Measurements from ENCODE around the gene KIAA0586. TPM values are rescaled to one million over a fixed set of nuclear protein-coding genes. Genes with fewer than 3 reads are reported as not detected.

KIAA0586 gene
- total and polyA plus RNA-seq, 9 of the 15 experiments (the other 6 are each of a cell fraction or from before 2014, with no cell fraction given), result 11.2 to 30.9 (median 22.6) TPM

- TF ChIP-seq AFF4 (CRISPR knock-in tag; IDR thresholded peaks at IDR 0.05) (no peak), SMARCE1 (IDR thresholded peaks at IDR 0.05) (no peak), PHF8 (IDR thresholded peaks at IDR 0.05; ENCODE audit: borderline replicate concordance, low read length) (no peak), PRPF4 (IDR thresholded peaks at IDR 0.05; ENCODE audit: insufficient read depth, low read depth, low read length, poor library complexity, severe bottlenecking) (no peak), CREBBP (IDR thresholded peaks at IDR 0.05; ENCODE audit: low read depth, low read length) (no peak), NCOA1 (IDR thresholded peaks at IDR 0.05; ENCODE audit: low read depth) (no peak)
Measured at GRCh38 chr14:58598804-58599525, 171.4 kb downstream of the KIAA0586 start (continued).

- no peak overlapping the region for H3K27ac ChIP-seq (ENCODE audit: extremely low read depth, low read depth, low read length)
- no peaks in the 10 kb centered on the region for H3K27me3 ChIP-seq (ENCODE audit: control insufficient read depth in 2 of 2, insufficient read depth in 2 of 2, low read length in 2 of 2)
- WGBS (ENCODE audit: insufficient coverage, low coverage, missing lambda C conversion rate), result 0% methylated on average over 2 of the region's 2 CpGs
- no peak overlapping the region for H2AFZ ChIP-seq (ENCODE audit: low read depth, low read length)
- no peaks in the 10 kb centered on the region for H3K4me1 ChIP-seq (replicated peaks in 1 of 2; ENCODE audit: control insufficient read depth in 2 of 2, insufficient read depth in 2 of 2, low read length in 2 of 2)
- ChIA-PET POLR2A (no interaction called here), CTCF (ENCODE audit: low intra/inter-chr PET ratio) (no interaction called here)
- H3K9me1 ChIP-seq (ENCODE audit: control insufficient read depth, insufficient read depth, low read length), result no peaks in the 10 kb centered on the region
- no peak overlapping the region for H3K9ac ChIP-seq (ENCODE audit: insufficient read depth in 1 of 2, low read depth in 2 of 2, low read length in 2 of 2)
- in situ Hi-C loops (cut with MboI) (no loop called here), intact Hi-C loops (cut with micrococcal nuclease) (no loop called here)
- no peaks in the 10 kb centered on the region for H3K9me3 ChIP-seq (replicated peaks; ENCODE audit: control insufficient read depth, insufficient read depth, low read depth, low read length)
- H3K4me2 ChIP-seq (ENCODE audit: insufficient read depth, low read length), result no peak overlapping the region
- no peak for DNase-seq (ENCODE audit: extremely low read depth in 1 of 4, low spot score in 3 of 4)
- TF ChIP-seq ZNF146 (CRISPR knock-in tag; IDR thresholded peaks at IDR 0.05; ENCODE audit: unreplicated experiment), result no peak
- TF ChIP-seq ZNF668 (CRISPR knock-in tag; IDR thresholded peaks at IDR 0.05), result no peak
- no peaks in the 10 kb centered on the region for H3K79me2 ChIP-seq (ENCODE audit: control insufficient read depth, insufficient read depth, low read length)
- FAIRE-seq, result no peak
- ATAC-seq, result no peak
- no peaks in the 10 kb centered on the region for H3K36me3 ChIP-seq (ENCODE audit: control insufficient read depth, insufficient read depth, low read length)
- BruUV-seq (replicated peaks), result no TSS peak
- H3K4me3 ChIP-seq, result no peak overlapping the region
- H4K20me1 ChIP-seq (replicated peaks; ENCODE audit: control insufficient read depth, insufficient read depth, low read length), result no peaks in the 10 kb centered on the region
Measured at GRCh38 chr14:58599707-58600106, 172.2 kb downstream of the KIAA0586 start.

Small RNA genes lying within 50 kb of the gene (small RNA-seq; reads per million reads assigned to genes)
- gene HSBP1P1 (not detected), gene RF00019 (not detected)

Other genes with a start within 250 kb of the KIAA0586 start
- gene ACTR10, start 227.6 kb upstream of the KIAA0586 start, total RNA-seq (2014; rRNA removed), result 20.5 and 22.0 TPM in 2 replicates
- gene ACTR10, start 227.6 kb upstream of the KIAA0586 start, total RNA-seq (2014; rRNA removed; fragmentation: Illumina TruSeq; extraction: Trizol), result 34.1 and 45.6 TPM in 2 replicates
- 22.2 and 23.2 TPM in 2 replicates for gene ACTR10, start 227.6 kb upstream of the KIAA0586 start, total RNA-seq (2015; rRNA removed; fragmentation: Illumina TruSeq; extraction: Trizol)
- gene ACTR10, start 227.6 kb upstream of the KIAA0586 start, total RNA-seq (2021), result 25.9 and 27.4 TPM in 2 replicates
- 54.6 and 66.1 TPM in 2 replicates for gene ACTR10, start 227.6 kb upstream of the KIAA0586 start, polyA plus RNA-seq (2011; rRNA removed)
- gene ACTR10, start 227.6 kb upstream of the KIAA0586 start, polyA plus RNA-seq (2014; fragmentation: Illumina TruSeq; extraction: Trizol), result 37.1 and 46.7 TPM in 2 replicates
- 10 to 100 TPM; 28.6 to 38.1 TPM for gene ACTR10, start 227.6 kb upstream of the KIAA0586 start, polyA plus RNA-seq (2014; fragmentation: Nextera tagmentation; extraction: Ambion mirVana)
- gene ACTR10, start 227.6 kb upstream of the KIAA0586 start, polyA plus RNA-seq (2014; rRNA removed), result 40.7 and 42.5 TPM in 2 replicates
- gene PSMA3, start 182.9 kb upstream of the KIAA0586 start, total RNA-seq (2014; rRNA removed), result 119 and 142 TPM in 2 replicates
- 165 and 194 TPM in 2 replicates for gene PSMA3, start 182.9 kb upstream of the KIAA0586 start, total RNA-seq (2014; rRNA removed; fragmentation: Illumina TruSeq; extraction: Trizol)
- 124 and 129 TPM in 2 replicates for gene PSMA3, start 182.9 kb upstream of the KIAA0586 start, total RNA-seq (2015; rRNA removed; fragmentation: Illumina TruSeq; extraction: Trizol)
- 271 and 299 TPM in 2 replicates for gene PSMA3, start 182.9 kb upstream of the KIAA0586 start, total RNA-seq (2021)
- gene PSMA3, start 182.9 kb upstream of the KIAA0586 start, polyA plus RNA-seq (2011; rRNA removed), result 384 and 470 TPM in 2 replicates
- gene PSMA3, start 182.9 kb upstream of the KIAA0586 start, polyA plus RNA-seq (2014; fragmentation: Illumina TruSeq; extraction: Trizol), result 303 and 319 TPM in 2 replicates
- gene PSMA3, start 182.9 kb upstream of the KIAA0586 start, polyA plus RNA-seq (2014; fragmentation: Nextera tagmentation; extraction: Ambion mirVana), result 100 to 1,000 TPM; 667 to 786 TPM
- gene PSMA3, start 182.9 kb upstream of the KIAA0586 start, polyA plus RNA-seq (2014; rRNA removed), result 354 and 374 TPM in 2 replicates
- gene ARID4A, start 129.2 kb upstream of the KIAA0586 start, total RNA-seq (2014; rRNA removed), result 6.5 and 6.9 TPM in 2 replicates
- 9.5 and 11.9 TPM in 2 replicates for gene ARID4A, start 129.2 kb upstream of the KIAA0586 start, total RNA-seq (2014; rRNA removed; fragmentation: Illumina TruSeq; extraction: Trizol)
- 8.4 and 8.7 TPM in 2 replicates for gene ARID4A, start 129.2 kb upstream of the KIAA0586 start, total RNA-seq (2015; rRNA removed; fragmentation: Illumina TruSeq; extraction: Trizol)
- gene ARID4A, start 129.2 kb upstream of the KIAA0586 start, total RNA-seq (2021), result 8.4 and 11.5 TPM in 2 replicates
- gene ARID4A, start 129.2 kb upstream of the KIAA0586 start, polyA plus RNA-seq (2011; rRNA removed), result 7.3 and 9.0 TPM in 2 replicates
- 7.4 and 9.4 TPM in 2 replicates for gene ARID4A, start 129.2 kb upstream of the KIAA0586 start, polyA plus RNA-seq (2014; fragmentation: Illumina TruSeq; extraction: Trizol)
- 1 to 10 TPM; 2.4 to 2.8 TPM for gene ARID4A, start 129.2 kb upstream of the KIAA0586 start, polyA plus RNA-seq (2014; fragmentation: Nextera tagmentation; extraction: Ambion mirVana)
- gene ARID4A, start 129.2 kb upstream of the KIAA0586 start, polyA plus RNA-seq (2014; rRNA removed), result 7.1 and 7.5 TPM in 2 replicates
- gene TOMM20L, start 31.8 kb upstream of the KIAA0586 start, total RNA-seq (2014; rRNA removed), result not detected in 2 replicates
- not detected in 2 replicates for gene TOMM20L, start 31.8 kb upstream of the KIAA0586 start, total RNA-seq (2014; rRNA removed; fragmentation: Illumina TruSeq; extraction: Trizol)
- not detected in 2 replicates for gene TOMM20L, start 31.8 kb upstream of the KIAA0586 start, total RNA-seq (2015; rRNA removed; fragmentation: Illumina TruSeq; extraction: Trizol)
- gene TOMM20L, start 31.8 kb upstream of the KIAA0586 start, total RNA-seq (2021), result not detected in 2 replicates
- not detected in 2 replicates for gene TOMM20L, start 31.8 kb upstream of the KIAA0586 start, polyA plus RNA-seq (2011; rRNA removed)
- gene TOMM20L, start 31.8 kb upstream of the KIAA0586 start, polyA plus RNA-seq (2014; fragmentation: Illumina TruSeq; extraction: Trizol), result not detected in 2 replicates
- gene TOMM20L, start 31.8 kb upstream of the KIAA0586 start, polyA plus RNA-seq (2014; fragmentation: Nextera tagmentation; extraction: Ambion mirVana), result not detected
- gene TOMM20L, start 31.8 kb upstream of the KIAA0586 start, polyA plus RNA-seq (2014; rRNA removed), result not detected in 2 replicates
- gene TIMM9, start 188 bp upstream of the KIAA0586 start, total RNA-seq (2014; rRNA removed), result 42.9 and 48.2 TPM in 2 replicates
- gene TIMM9, start 188 bp upstream of the KIAA0586 start, total RNA-seq (2014; rRNA removed; fragmentation: Illumina TruSeq; extraction: Trizol), result 50.9 and 59.9 TPM in 2 replicates
- gene TIMM9, start 188 bp upstream of the KIAA0586 start, total RNA-seq (2015; rRNA removed; fragmentation: Illumina TruSeq; extraction: Trizol), result 59.7 and 62.9 TPM in 2 replicates
- gene TIMM9, start 188 bp upstream of the KIAA0586 start, total RNA-seq (2021), result 53.2 and 61.2 TPM in 2 replicates
- gene TIMM9, start 188 bp upstream of the KIAA0586 start, polyA plus RNA-seq (2011; rRNA removed), result 24.7 and 28.0 TPM in 2 replicates
- gene TIMM9, start 188 bp upstream of the KIAA0586 start, polyA plus RNA-seq (2014; fragmentation: Illumina TruSeq; extraction: Trizol), result 76.8 and 101 TPM in 2 replicates
- gene TIMM9, start 188 bp upstream of the KIAA0586 start, polyA plus RNA-seq (2014; fragmentation: Nextera tagmentation; extraction: Ambion mirVana), result 10 to 100 TPM; 84.3 to 89.4 TPM
- 54.3 and 63.0 TPM in 2 replicates for gene TIMM9, start 188 bp upstream of the KIAA0586 start, polyA plus RNA-seq (2014; rRNA removed)
- 0.08 and 0.18 TPM in 2 replicates for gene DACT1, start 210.2 kb downstream of the KIAA0586 start, total RNA-seq (2014; rRNA removed)
- gene DACT1, start 210.2 kb downstream of the KIAA0586 start, total RNA-seq (2014; rRNA removed; fragmentation: Illumina TruSeq; extraction: Trizol), result 0.11 and 0.19 TPM in 2 replicates
- 0.08 and 0.14 TPM in 2 replicates for gene DACT1, start 210.2 kb downstream of the KIAA0586 start, total RNA-seq (2015; rRNA removed; fragmentation: Illumina TruSeq; extraction: Trizol)
- 0.13 TPM in 2 replicates for gene DACT1, start 210.2 kb downstream of the KIAA0586 start, total RNA-seq (2021)
- 0.07 and 0.14 TPM in 2 replicates for gene DACT1, start 210.2 kb downstream of the KIAA0586 start, polyA plus RNA-seq (2011; rRNA removed)
- 0.25 and 0.30 TPM in 2 replicates for gene DACT1, start 210.2 kb downstream of the KIAA0586 start, polyA plus RNA-seq (2014; fragmentation: Illumina TruSeq; extraction: Trizol)
- under 1 TPM; 0.07 to 0.13 TPM for gene DACT1, start 210.2 kb downstream of the KIAA0586 start, polyA plus RNA-seq (2014; fragmentation: Nextera tagmentation; extraction: Ambion mirVana)
- gene DACT1, start 210.2 kb downstream of the KIAA0586 start, polyA plus RNA-seq (2014; rRNA removed), result 0.20 and 0.29 TPM in 2 replicates